SU-DHL-6 (cell line): ENCODE measurements around the gene METTL21A.

Experiments
- EZH2phosphoT487 ChIP-seq: fragments of 200-600 bp; sonication (generic), shearing (Covaris generic); conservative IDR thresholded peaks from 2 replicates; pipeline ENCODE4 v1.6.1; 2018; ENCODE audit warnings: mild to moderate bottlenecking, antibody characterized with exemption, low read length, moderate library complexity, mixed read lengths
- TF ChIP-seq, protein P1 (sequence below): fragments of 200-600 bp; sonication (generic); IDR thresholded peaks from one replicate; pipeline ENCODE4 v1.5.1; 2017; ENCODE audit warnings: antibody characterized with exemption, mild to moderate bottlenecking, low read length, moderate library complexity; ENCODE audit not compliant: insufficient read depth, poor library complexity, severe bottlenecking

DNA sequence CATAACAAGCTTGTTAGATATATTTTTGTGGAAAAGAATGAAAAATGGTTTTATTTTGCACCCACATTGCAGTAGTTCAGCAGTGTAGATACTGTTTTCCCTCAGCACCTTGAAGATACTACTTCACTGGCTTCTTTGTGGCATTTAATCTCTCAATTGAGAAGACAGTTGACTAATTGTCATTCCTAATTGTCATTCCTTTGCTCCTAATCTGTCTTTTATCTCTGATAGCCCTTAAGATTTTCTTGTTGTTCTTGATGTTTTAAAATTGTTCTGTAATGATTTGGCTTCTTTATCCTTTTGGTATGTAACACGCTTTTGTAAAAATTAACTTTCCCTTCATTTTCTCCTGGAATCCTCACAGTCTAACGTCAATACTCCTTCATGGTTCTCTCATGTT, 48.2 kb upstream of the METTL21A start:
- TF ChIP-seq, protein P1, sequence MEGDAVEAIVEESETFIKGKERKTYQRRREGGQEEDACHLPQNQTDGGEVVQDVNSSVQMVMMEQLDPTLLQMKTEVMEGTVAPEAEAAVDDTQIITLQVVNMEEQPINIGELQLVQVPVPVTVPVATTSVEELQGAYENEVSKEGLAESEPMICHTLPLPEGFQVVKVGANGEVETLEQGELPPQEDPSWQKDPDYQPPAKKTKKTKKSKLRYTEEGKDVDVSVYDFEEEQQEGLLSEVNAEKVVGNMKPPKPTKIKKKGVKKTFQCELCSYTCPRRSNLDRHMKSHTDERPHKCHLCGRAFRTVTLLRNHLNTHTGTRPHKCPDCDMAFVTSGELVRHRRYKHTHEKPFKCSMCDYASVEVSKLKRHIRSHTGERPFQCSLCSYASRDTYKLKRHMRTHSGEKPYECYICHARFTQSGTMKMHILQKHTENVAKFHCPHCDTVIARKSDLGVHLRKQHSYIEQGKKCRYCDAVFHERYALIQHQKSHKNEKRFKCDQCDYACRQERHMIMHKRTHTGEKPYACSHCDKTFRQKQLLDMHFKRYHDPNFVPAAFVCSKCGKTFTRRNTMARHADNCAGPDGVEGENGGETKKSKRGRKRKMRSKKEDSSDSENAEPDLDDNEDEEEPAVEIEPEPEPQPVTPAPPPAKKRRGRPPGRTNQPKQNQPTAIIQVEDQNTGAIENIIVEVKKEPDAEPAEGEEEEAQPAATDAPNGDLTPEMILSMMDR, result no peak
- TF ChIP-seq EZH2phosphoT487, result no peak
